Gastrocnemius medialis (tissue), 4 donors: ENCODE results near the gene HMGN1.

Source experiments
- POLR2A ChIP-seq, 2 donors: fragments of 450-650 bp; IDR thresholded peaks; one replicate each; pipeline ENCODE4 v1.6.1; 2017; ENCODE audit warnings: antibody characterized with exemption in 2 of 2, mild to moderate bottlenecking in 2 of 2, moderate library complexity in 2 of 2
- TF ChIP-seq, protein P1 (sequence below), 5 experiments: fragments of 450-650 bp in 3 of 5; fragments of 200-600 bp in 2 of 5; sonication (generic) in 2 of 5; IDR thresholded peaks in 4 of 5; conservative IDR thresholded peaks in 1 of 5; 1 replicate in 4 of 5; 2 replicates in 1 of 5; pipeline ENCODE4 v1.5.1; 2016 to 2019; ENCODE audit warnings: antibody characterized with exemption in 5 of 5, mild to moderate bottlenecking in 3 of 5, moderate library complexity in 3 of 5

- TF ChIP-seq POLR2A (IDR thresholded peaks at IDR 0.05): no peak
- TF ChIP-seq, protein P1, sequence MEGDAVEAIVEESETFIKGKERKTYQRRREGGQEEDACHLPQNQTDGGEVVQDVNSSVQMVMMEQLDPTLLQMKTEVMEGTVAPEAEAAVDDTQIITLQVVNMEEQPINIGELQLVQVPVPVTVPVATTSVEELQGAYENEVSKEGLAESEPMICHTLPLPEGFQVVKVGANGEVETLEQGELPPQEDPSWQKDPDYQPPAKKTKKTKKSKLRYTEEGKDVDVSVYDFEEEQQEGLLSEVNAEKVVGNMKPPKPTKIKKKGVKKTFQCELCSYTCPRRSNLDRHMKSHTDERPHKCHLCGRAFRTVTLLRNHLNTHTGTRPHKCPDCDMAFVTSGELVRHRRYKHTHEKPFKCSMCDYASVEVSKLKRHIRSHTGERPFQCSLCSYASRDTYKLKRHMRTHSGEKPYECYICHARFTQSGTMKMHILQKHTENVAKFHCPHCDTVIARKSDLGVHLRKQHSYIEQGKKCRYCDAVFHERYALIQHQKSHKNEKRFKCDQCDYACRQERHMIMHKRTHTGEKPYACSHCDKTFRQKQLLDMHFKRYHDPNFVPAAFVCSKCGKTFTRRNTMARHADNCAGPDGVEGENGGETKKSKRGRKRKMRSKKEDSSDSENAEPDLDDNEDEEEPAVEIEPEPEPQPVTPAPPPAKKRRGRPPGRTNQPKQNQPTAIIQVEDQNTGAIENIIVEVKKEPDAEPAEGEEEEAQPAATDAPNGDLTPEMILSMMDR (IDR thresholded peaks at IDR 0.05 in 4 of 5, conservative IDR thresholded peaks at IDR 0.05 in 1 of 5): no peak
Measured at GRCh38 chr21:39319814-39320332, 29.0 kb downstream of the HMGN1 start.
